IPS-20b (cell line): Measurements from ENCODE around the gene SYCP2L.
"Not testable (repeated sequence)": the region's sequence is repeated elsewhere in the genome, so short reads cannot be mapped to it uniquely, and the experiment has no call there.

ENCODE experiments used
- H3K27ac ChIP-seq: one replicate; pipeline ENCODE4 v1.5.1; 2013; ENCODE audit warnings: low read length
- H3K27me3 ChIP-seq: 2 replicates; pipeline ENCODE4 v1.6.1; 2013; ENCODE audit warnings: mild to moderate bottlenecking, low read length, inconsistent platforms; ENCODE audit not compliant: insufficient read depth
- H3K36me3 ChIP-seq: 2 replicates; pipeline ENCODE4 v1.6.1; 2013; ENCODE audit warnings: low read depth, mild to moderate bottlenecking, inconsistent platforms, low read length, moderate library complexity; ENCODE audit not compliant: insufficient read depth
- H3K4me1 ChIP-seq: 2 replicates; pipeline ENCODE4 v1.6.1; 2013; ENCODE audit warnings: mild to moderate bottlenecking, control low read depth, inconsistent platforms, low read length, moderate library complexity; ENCODE audit not compliant: insufficient read depth
- H3K4me3 ChIP-seq: 2 replicates; pipeline ENCODE4 v1.5.1; 2013; ENCODE audit warnings: mild to moderate bottlenecking, low read length, inconsistent platforms
- H3K9ac ChIP-seq: 2 replicates; pipeline ENCODE4 v1.6.1; 2013; ENCODE audit warnings: low read depth, mild to moderate bottlenecking, inconsistent platforms, low read length, moderate library complexity
- H3K9me3 ChIP-seq: 2 replicates; pipeline ENCODE4 v1.6.1; 2013; ENCODE audit warnings: mild to moderate bottlenecking, low read depth, low read length, inconsistent platforms; ENCODE audit not compliant: insufficient read depth

SYCP2L gene

GRCh38 chr6:10854922-10855632 lies 31.8 kb upstream of the SYCP2L start:
- Histone ChIP-seq H3K36me3 (no peaks in the 10 kb centered on the region), H3K4me1 (no peaks in the 10 kb centered on the region), H3K27me3 (no peaks in the 10 kb centered on the region), H3K9ac (no peak overlapping the region), H3K27ac (no peak overlapping the region), H3K9me3 (no peaks in the 10 kb centered on the region), H3K4me3 (no peak overlapping the region)

- no peaks in the 10 kb centered on the region for H3K4me1 ChIP-seq
- no peaks in the 10 kb centered on the region for H3K27me3 ChIP-seq
- H3K9me3 ChIP-seq = no peaks in the 10 kb centered on the region
- no peaks in the 10 kb centered on the region for H3K36me3 ChIP-seq
- no peak overlapping the region for H3K9ac ChIP-seq
- no peak overlapping the region for H3K27ac ChIP-seq
- no peak overlapping the region for H3K4me3 ChIP-seq
Observed at GRCh38 chr6:10857259-10857658, 29.6 kb upstream of the SYCP2L start.

DNA sequence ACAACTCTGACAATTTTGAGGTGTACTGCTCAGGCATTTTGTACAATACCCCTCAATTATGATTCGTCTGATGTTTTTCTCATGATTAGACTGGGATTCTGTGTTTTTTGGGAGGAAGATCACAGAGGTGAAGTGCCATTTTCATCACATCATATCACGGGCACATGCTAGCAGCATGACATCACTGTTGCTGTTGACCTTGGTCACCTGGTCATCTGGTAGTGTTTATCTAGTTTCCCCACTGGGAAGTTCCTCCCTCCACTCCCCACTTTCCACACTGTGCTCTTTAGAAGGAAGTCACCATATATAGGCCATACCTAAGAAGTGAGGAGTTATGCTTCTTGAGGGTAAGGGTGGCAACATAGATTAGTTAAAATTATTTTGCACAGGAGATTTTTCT lies 25.8 kb upstream of the SYCP2L start:
- no peaks in the 10 kb centered on the region for H3K9me3 ChIP-seq
- no peak overlapping the region for H3K4me3 ChIP-seq
- H3K36me3 ChIP-seq = no peaks in the 10 kb centered on the region
- no peak overlapping the region for H3K27ac ChIP-seq
- no peak overlapping the region for H3K9ac ChIP-seq
- no peaks in the 10 kb centered on the region for H3K27me3 ChIP-seq
- H3K4me1 ChIP-seq = no peaks in the 10 kb centered on the region

DNA sequence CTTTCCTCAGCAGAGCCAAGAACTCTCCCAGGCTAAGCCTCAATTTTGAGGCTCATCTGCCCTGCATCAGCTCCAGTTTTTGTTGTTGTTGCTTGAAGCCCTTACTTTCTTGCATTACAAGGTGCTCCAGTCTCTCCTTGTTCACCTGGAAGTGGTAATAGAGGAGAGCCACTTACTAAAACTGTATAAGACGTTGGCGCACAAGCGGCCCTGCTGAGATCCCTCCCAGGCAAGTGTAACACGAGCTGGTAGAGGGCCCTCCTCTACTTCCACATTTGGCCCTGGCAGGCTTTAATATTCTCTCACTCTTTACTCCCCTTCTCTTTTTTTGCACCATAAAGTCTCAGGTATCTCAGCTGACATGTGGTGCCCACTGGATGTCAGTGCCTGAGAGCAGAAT lies 24.5 kb upstream of the SYCP2L start:
- no peaks in the 10 kb centered on the region for H3K9me3 ChIP-seq
- no peaks in the 10 kb centered on the region for H3K4me1 ChIP-seq
- H3K9ac ChIP-seq = no peak overlapping the region
- no peaks in the 10 kb centered on the region for H3K36me3 ChIP-seq
- no peaks in the 10 kb centered on the region for H3K27me3 ChIP-seq
- H3K27ac ChIP-seq = no peak overlapping the region
- no peak overlapping the region for H3K4me3 ChIP-seq

GRCh38 chr6:10863031-10863430 lies 23.8 kb upstream of the SYCP2L start:
- H3K9me3 ChIP-seq, H3K27me3 ChIP-seq, H3K36me3 ChIP-seq, H3K4me1 ChIP-seq, H3K27ac ChIP-seq, H3K4me3 ChIP-seq, H3K9ac ChIP-seq: not testable (repeated sequence)

- H3K4me1 ChIP-seq, H3K27ac ChIP-seq, H3K27me3 ChIP-seq, H3K9me3 ChIP-seq, H3K4me3 ChIP-seq, H3K36me3 ChIP-seq, H3K9ac ChIP-seq: not testable (repeated sequence)
Observed at GRCh38 chr6:10866709-10867108, 20.1 kb upstream of the SYCP2L start.

GRCh38 chr6:10867952-10868351 lies 18.9 kb upstream of the SYCP2L start:
- Histone ChIP-seq H3K4me3 (no peak overlapping the region), H3K27ac (no peak overlapping the region), H3K4me1 (no peaks in the 10 kb centered on the region), H3K9ac (no peak overlapping the region), H3K36me3 (no peaks in the 10 kb centered on the region), H3K27me3 (no peaks in the 10 kb centered on the region), H3K9me3 (no peaks in the 10 kb centered on the region)

DNA sequence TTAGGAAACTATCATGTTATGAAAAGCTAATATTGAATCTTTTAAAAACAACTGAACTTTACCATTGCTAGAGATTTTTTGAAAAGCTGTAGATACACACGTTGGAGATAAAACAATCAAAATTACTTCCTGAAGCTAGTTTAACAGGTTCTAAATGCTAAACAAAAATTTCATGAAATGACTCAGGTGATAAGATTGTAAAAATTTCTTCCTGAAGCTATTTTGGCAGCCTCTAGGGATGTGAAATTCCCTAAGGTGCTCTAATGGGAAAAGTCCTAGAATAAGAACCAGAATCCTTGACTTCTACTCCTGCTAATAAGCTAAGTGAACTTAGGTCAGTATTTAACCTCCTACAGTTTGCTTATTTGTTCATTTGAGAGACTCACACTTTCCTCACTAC lies 13.5 kb upstream of the SYCP2L start:
- H3K27ac ChIP-seq = no peak overlapping the region
- H3K9me3 ChIP-seq = no peaks in the 10 kb centered on the region
- no peak overlapping the region for H3K9ac ChIP-seq
- H3K27me3 ChIP-seq = peaks cover 9% of the 10 kb centered on the region
- no peaks in the 10 kb centered on the region for H3K36me3 ChIP-seq
- no peaks in the 10 kb centered on the region for H3K4me1 ChIP-seq
- no peak overlapping the region for H3K4me3 ChIP-seq

GRCh38 chr6:10874207-10874606 lies 12.6 kb upstream of the SYCP2L start:
- no peak overlapping the region for H3K27ac ChIP-seq
- H3K36me3 ChIP-seq = no peaks in the 10 kb centered on the region
- H3K9ac ChIP-seq = no peak overlapping the region
- no peaks in the 10 kb centered on the region for H3K4me1 ChIP-seq
- H3K9me3 ChIP-seq = no peaks in the 10 kb centered on the region
- H3K27me3 ChIP-seq = peaks cover 18% of the 10 kb centered on the region
- H3K4me3 ChIP-seq = no peak overlapping the region

- no peaks in the 10 kb centered on the region for H3K9me3 ChIP-seq
- H3K36me3 ChIP-seq = no peaks in the 10 kb centered on the region
- no peaks in the 10 kb centered on the region for H3K4me1 ChIP-seq
- peaks cover 26% of the 10 kb centered on the region for H3K27me3 ChIP-seq
- no peak overlapping the region for H3K4me3 ChIP-seq
- H3K27ac ChIP-seq = no peak overlapping the region
- no peak overlapping the region for H3K9ac ChIP-seq
Observed at GRCh38 chr6:10875026-10875425, 11.8 kb upstream of the SYCP2L start.

GRCh38 chr6:10877012-10877411 lies 9.8 kb upstream of the SYCP2L start:
- Histone ChIP-seq H3K27me3 (peaks cover 46% of the 10 kb centered on the region), H3K4me3 (no peak overlapping the region), H3K9me3 (no peaks in the 10 kb centered on the region), H3K4me1 (no peaks in the 10 kb centered on the region), H3K36me3 (no peaks in the 10 kb centered on the region), H3K9ac (no peak overlapping the region), H3K27ac (no peak overlapping the region)

DNA sequence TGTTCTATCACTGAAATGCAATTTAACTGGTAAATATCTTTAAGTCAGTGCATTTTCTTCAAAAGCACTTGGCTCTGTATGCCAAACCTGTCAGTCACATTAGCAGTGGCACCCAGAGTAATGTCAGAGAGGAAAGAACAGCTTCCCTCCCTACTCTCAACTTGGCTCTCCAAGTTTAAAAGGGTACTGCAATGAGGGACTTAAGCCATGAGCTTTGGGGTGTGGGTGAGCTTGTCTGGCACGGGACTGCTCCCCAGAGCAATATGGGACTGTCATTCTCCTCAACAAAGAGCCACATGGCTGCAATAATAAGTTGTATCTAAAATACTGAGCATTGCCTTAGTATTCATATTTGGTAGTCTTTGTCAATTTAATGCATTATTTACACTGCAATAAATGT lies 9.0 kb upstream of the SYCP2L start:
- Histone ChIP-seq H3K9ac (no peak overlapping the region), H3K27me3 (peaks cover 54% of the 10 kb centered on the region), H3K27ac (no peak overlapping the region), H3K9me3 (no peaks in the 10 kb centered on the region), H3K4me1 (no peaks in the 10 kb centered on the region), H3K4me3 (no peak overlapping the region), H3K36me3 (no peaks in the 10 kb centered on the region)
